Trophoblast cell (in vitro differentiated cells and primary cell): ENCODE results near the gene MYBL2.

Experiments
- DNase-seq, 2 donors: peaks; one replicate each; pipeline ENCODE4 v3.0.0-alpha.2; 2016
- H2AFZ ChIP-seq: 2 replicates; pipeline ENCODE4 v1.6.1; 2013; ENCODE audit warnings: low read length, moderate library complexity, mild to moderate bottlenecking; ENCODE audit not compliant: insufficient read depth, poor library complexity
- H2AK5ac ChIP-seq: 2 replicates; pipeline ENCODE4 v1.6.1; 2013; ENCODE audit warnings: mild to moderate bottlenecking, low read length
- H2BK120ac ChIP-seq: 2 replicates; pipeline ENCODE4 v1.6.1; 2013; ENCODE audit warnings: low read length, mild to moderate bottlenecking, moderate library complexity; ENCODE audit not compliant: insufficient read depth, poor library complexity
- H2BK12ac ChIP-seq: 2 replicates; pipeline ENCODE4 v1.6.1; 2013; ENCODE audit warnings: mild to moderate bottlenecking, low read length, moderate library complexity
- H2BK5ac ChIP-seq: 2 replicates; pipeline ENCODE4 v1.6.1; 2013; ENCODE audit warnings: low read length, low read depth, moderate library complexity, mild to moderate bottlenecking; ENCODE audit not compliant: poor library complexity
- H3K14ac ChIP-seq: 2 replicates; pipeline ENCODE4 v1.6.1; 2013; ENCODE audit warnings: mild to moderate bottlenecking, low read length
- H3K18ac ChIP-seq: 2 replicates; pipeline ENCODE4 v1.6.1; 2013; ENCODE audit warnings: mild to moderate bottlenecking, low read length
- H3K23ac ChIP-seq: 2 replicates; pipeline ENCODE4 v1.6.1; 2013; ENCODE audit warnings: low read length
- H3K27ac ChIP-seq: 2 replicates; pipeline ENCODE4 v1.5.1; 2013; ENCODE audit warnings: low read depth, mild to moderate bottlenecking, inconsistent platforms, low read length, moderate library complexity
- H3K27me3 ChIP-seq: 2 replicates; pipeline ENCODE4 v1.6.1; 2013; ENCODE audit warnings: inconsistent platforms, mild to moderate bottlenecking, low read length, moderate library complexity; ENCODE audit not compliant: insufficient read depth
- H3K36me3 ChIP-seq, 2 experiments: 1 replicate in 1 of 2; 2 replicates in 1 of 2; pipeline ENCODE4 v1.6.1; 2013; ENCODE audit warnings: low read length in 2 of 2, mild to moderate bottlenecking in 2 of 2, moderate library complexity in 1 of 2; ENCODE audit not compliant: insufficient read depth in 2 of 2, control insufficient read depth in 1 of 2
- H3K4ac ChIP-seq: 2 replicates; pipeline ENCODE4 v1.6.1; 2013; ENCODE audit warnings: low read depth, mild to moderate bottlenecking, low read length, moderate library complexity
- H3K4me1 ChIP-seq, 2 experiments: 1 replicate in 1 of 2; 2 replicates in 1 of 2; pipeline ENCODE4 v1.6.1; 2013; ENCODE audit warnings: low read length in 2 of 2, mild to moderate bottlenecking in 2 of 2, moderate library complexity in 1 of 2; ENCODE audit not compliant: insufficient read depth in 2 of 2, control insufficient read depth in 1 of 2
- H3K4me2 ChIP-seq: 2 replicates; pipeline ENCODE4 v1.6.1; 2013; ENCODE audit warnings: inconsistent platforms, mild to moderate bottlenecking, low read length, moderate library complexity
- H3K4me3 ChIP-seq: 2 replicates; pipeline ENCODE4 v1.5.1; 2013; ENCODE audit warnings: mild to moderate bottlenecking, low read depth, low read length, inconsistent platforms
- H3K79me1 ChIP-seq: one replicate; pipeline ENCODE4 v1.6.1; 2013; ENCODE audit warnings: low read length
- H3K79me2 ChIP-seq: 2 replicates; pipeline ENCODE4 v1.6.1; 2013; ENCODE audit warnings: low read length, mild to moderate bottlenecking; ENCODE audit not compliant: control insufficient read depth, insufficient read depth, poor library complexity
- H3K9ac ChIP-seq: 2 replicates; pipeline ENCODE4 v1.6.1; 2013; ENCODE audit warnings: mild to moderate bottlenecking, low read length
- H3K9me3 ChIP-seq: 2 replicates; pipeline ENCODE4 v1.6.1; 2013; ENCODE audit warnings: low read depth, mild to moderate bottlenecking, control low read depth, inconsistent platforms, low read length; ENCODE audit not compliant: insufficient read depth
- H4K12ac ChIP-seq: 2 replicates; pipeline ENCODE4 v1.6.1; 2013; ENCODE audit warnings: low read depth, mild to moderate bottlenecking, low read length, moderate library complexity
- H4K8ac ChIP-seq: 2 replicates; pipeline ENCODE4 v1.6.1; 2013; ENCODE audit warnings: low read depth, mild to moderate bottlenecking, low read length, moderate library complexity
- H4K91ac ChIP-seq: one replicate; pipeline ENCODE4 v1.6.1; 2013; ENCODE audit warnings: low read depth, mild to moderate bottlenecking, low read length, moderate library complexity
- WGBS: extraction: QIAGEN DNeasy Blood & Tissue Kit; methylation state at CpG from one replicate; pipeline ENCODE4 v1.1.7; 2013; ENCODE audit warnings: missing lambda C conversion rate; ENCODE audit not compliant: insufficient read length, insufficient coverage; ENCODE audit errors: extremely low coverage; 5-methylcytosine and 5-hydroxymethylcytosine counted together

Gene MYBL2

GRCh38 chr20:43750774-43751166, 83.9 kb downstream of the MYBL2 start:
- no peak overlapping the region for H2BK120ac ChIP-seq
- no peak overlapping the region for H4K12ac ChIP-seq
- no peak for DNase-seq
- H3K36me3 ChIP-seq: no peaks in the 10 kb centered on the region
- no peak overlapping the region for H3K4me2 ChIP-seq
- H3K9ac ChIP-seq: no peak overlapping the region
- H3K27ac ChIP-seq: no peak overlapping the region
- H3K4me1 ChIP-seq: no peaks in the 10 kb centered on the region
- no peak overlapping the region for H2AK5ac ChIP-seq
- no peak overlapping the region for H2AFZ ChIP-seq
- H3K9me3 ChIP-seq: no peaks in the 10 kb centered on the region
- H3K18ac ChIP-seq: no peak overlapping the region
- H4K91ac ChIP-seq: no peak overlapping the region
- no peak overlapping the region for H4K8ac ChIP-seq
- H3K14ac ChIP-seq: no peak overlapping the region
- no peaks in the 10 kb centered on the region for H3K27me3 ChIP-seq
- H3K4me3 ChIP-seq: no peak overlapping the region
- H2BK5ac ChIP-seq: no peak overlapping the region
- H3K4ac ChIP-seq: no peak overlapping the region
- no peaks in the 10 kb centered on the region for H3K79me2 ChIP-seq
- H2BK12ac ChIP-seq: no peak overlapping the region
- no peak overlapping the region for H3K23ac ChIP-seq
- no peaks in the 10 kb centered on the region for H3K79me1 ChIP-seq

GRCh38 chr20:43751167-43752050, 84.5 kb downstream of the MYBL2 start:
- Histone ChIP-seq H3K4me1 (no peaks in the 10 kb centered on the region), H2AFZ (no peak overlapping the region), H3K27ac (no peak overlapping the region), H3K79me1 (no peaks in the 10 kb centered on the region), H3K9ac (no peak overlapping the region), H3K4me3 (no peak overlapping the region), H3K79me2 (no peaks in the 10 kb centered on the region), H3K9me3 (no peaks in the 10 kb centered on the region), H3K4me2 (no peak overlapping the region), H2BK120ac (no peak overlapping the region), H3K27me3 (no peaks in the 10 kb centered on the region), H3K23ac (no peak overlapping the region), H2BK5ac (no peak overlapping the region), H4K91ac (no peak overlapping the region), H4K12ac (no peak overlapping the region), H3K4ac (no peak overlapping the region), H3K36me3 (no peaks in the 10 kb centered on the region), H2BK12ac (no peak overlapping the region), H2AK5ac (no peak overlapping the region), H3K14ac (no peak overlapping the region), H3K18ac (no peak overlapping the region), H4K8ac (no peak overlapping the region)
- DNase-seq: no peak
- no CpG with 5 or more reads among the region's 11 CpGs for WGBS

- H2BK12ac ChIP-seq: no peak overlapping the region
- H3K9ac ChIP-seq: no peak overlapping the region
- no peak overlapping the region for H3K4me2 ChIP-seq
- H3K27me3 ChIP-seq: no peaks in the 10 kb centered on the region
- no peak for DNase-seq
- H4K12ac ChIP-seq: no peak overlapping the region
- H3K14ac ChIP-seq: no peak overlapping the region
- no peak overlapping the region for H3K18ac ChIP-seq
- no peak overlapping the region for H3K4me3 ChIP-seq
- H2BK120ac ChIP-seq: no peak overlapping the region
- no peak overlapping the region for H3K27ac ChIP-seq
- no peak overlapping the region for H3K23ac ChIP-seq
- H2AFZ ChIP-seq: no peak overlapping the region
- H3K36me3 ChIP-seq: no peaks in the 10 kb centered on the region
- no peaks in the 10 kb centered on the region for H3K9me3 ChIP-seq
- no peak overlapping the region for H2AK5ac ChIP-seq
- no peaks in the 10 kb centered on the region for H3K79me2 ChIP-seq
- no peak overlapping the region for H4K8ac ChIP-seq
- H3K4ac ChIP-seq: no peak overlapping the region
- no peak overlapping the region for H4K91ac ChIP-seq
- no peaks in the 10 kb centered on the region for H3K79me1 ChIP-seq
- H2BK5ac ChIP-seq: no peak overlapping the region
- no CpG with 5 or more reads among the region's 4 CpGs for WGBS
- no peaks in the 10 kb centered on the region for H3K4me1 ChIP-seq
Measured at GRCh38 chr20:43752051-43752360, 85.1 kb downstream of the MYBL2 start.

- no CpG with 5 or more reads among the region's 13 CpGs for WGBS
- H3K18ac ChIP-seq: no peak overlapping the region
- H2BK12ac ChIP-seq: no peak overlapping the region
- H3K27ac ChIP-seq: no peak overlapping the region
- no peak overlapping the region for H2BK120ac ChIP-seq
- no peaks in the 10 kb centered on the region for H3K79me2 ChIP-seq
- H3K23ac ChIP-seq: no peak overlapping the region
- no peak for DNase-seq
- H4K12ac ChIP-seq: no peak overlapping the region
- no peak overlapping the region for H4K8ac ChIP-seq
- no peak overlapping the region for H2AK5ac ChIP-seq
- no peak overlapping the region for H4K91ac ChIP-seq
- H3K4me1 ChIP-seq: no peaks in the 10 kb centered on the region
- H3K4ac ChIP-seq: no peak overlapping the region
- H3K36me3 ChIP-seq: no peaks in the 10 kb centered on the region
- no peak overlapping the region for H3K9ac ChIP-seq
- no peak overlapping the region for H2AFZ ChIP-seq
- no peaks in the 10 kb centered on the region for H3K27me3 ChIP-seq
- H3K9me3 ChIP-seq: no peaks in the 10 kb centered on the region
- no peaks in the 10 kb centered on the region for H3K79me1 ChIP-seq
- H3K4me3 ChIP-seq: no peak overlapping the region
- no peak overlapping the region for H3K4me2 ChIP-seq
- H2BK5ac ChIP-seq: no peak overlapping the region
- H3K14ac ChIP-seq: no peak overlapping the region
Measured at GRCh38 chr20:43752561-43753301, 85.8 kb downstream of the MYBL2 start.
